Measurements from ENCODE around the gene MYO5B.

DNA sequence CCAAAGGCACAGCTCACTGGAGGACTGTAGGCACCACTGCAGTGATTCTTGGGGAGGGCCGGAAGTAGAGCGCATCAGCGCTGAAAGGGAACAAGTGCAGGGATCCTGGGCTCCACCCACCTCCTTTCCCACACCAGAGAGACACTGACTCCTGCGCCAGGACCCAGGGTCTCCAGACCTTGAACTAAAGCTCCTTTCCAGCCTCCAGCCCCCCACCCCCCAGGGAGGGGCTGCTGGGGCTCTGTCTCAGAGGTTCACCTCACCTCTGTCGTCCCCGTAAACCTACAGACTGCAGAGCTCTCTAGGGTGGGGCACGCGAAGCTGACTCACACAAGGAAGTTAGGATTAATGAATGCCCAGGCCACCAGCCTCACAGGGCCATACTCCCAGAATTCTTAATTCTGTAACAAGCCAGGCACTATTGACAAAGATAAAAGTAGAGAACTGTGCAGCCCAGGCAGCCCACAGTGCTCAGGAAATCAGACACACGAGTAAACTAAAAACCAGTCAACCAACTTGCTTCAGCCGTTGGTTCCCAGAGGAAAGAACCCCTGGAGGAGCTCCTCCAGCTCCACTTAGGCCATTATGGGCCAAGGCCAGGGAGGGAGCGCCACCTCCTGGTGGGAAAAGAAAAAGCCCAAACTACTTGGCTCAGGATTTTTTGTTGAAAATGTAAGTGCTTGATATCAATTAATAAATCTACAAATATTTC is 336.5 kb downstream of the MYO5B start:
- peak; percentile 25 to 98 (median 92) for TF ChIP-seq CTCF (IDR thresholded peaks at IDR 0.05)
- peak in 1 of 2 donors; percentile 32 for TF ChIP-seq POLR2A (IDR thresholded peaks at IDR 0.05)

All from Peyer's patch (tissue), 4 donors.